Measurements from ENCODE around the gene AK9. TPM values are rescaled to one million over a fixed set of nuclear protein-coding genes. Genes with fewer than 3 reads are reported as not detected.

AK9 gene
- polyA plus RNA-seq, 1 of the 3 experiments (the other 2 are of a cell fraction): 0.76 TPM

- Histone ChIP-seq H3K9ac (no peak overlapping the region), H3K4me2 (no peak overlapping the region), H2AFZ (ENCODE audit: low read depth) (no peak overlapping the region), H3K27me3 (ENCODE audit: insufficient read depth) (no peaks in the 10 kb centered on the region), H3K4me1 (ENCODE audit: control insufficient read depth in 1 of 2, insufficient read depth in 2 of 2, low read depth in 1 of 2, low read length in 1 of 2) (peaks cover 0 to 25% of the 10 kb centered on the region in 2 experiments; a peak in 3 of 4 replicates), H3K4me3 (ENCODE audit: low read depth in 2 of 2, low read length in 1 of 2) (no peak overlapping the region), H3K27ac (ENCODE audit: low read depth in 2 of 2, low read length in 1 of 2) (no peak overlapping the region), H3K36me3 (replicated peaks in 1 of 2; ENCODE audit: control insufficient read depth in 1 of 2, insufficient read depth in 2 of 2, low read length in 1 of 2) (peaks cover 0 to 16% of the 10 kb centered on the region in 2 experiments), H3K9me2 (no peaks in the 10 kb centered on the region), H3K79me2 (ENCODE audit: insufficient read depth) (peaks cover 31% of the 10 kb centered on the region; the same call in 1 of the 2 replicates), H3K9me3 (no peaks in the 10 kb centered on the region), H4K20me1 (ENCODE audit: insufficient read depth) (no peaks in the 10 kb centered on the region), H3F3A (replicated peaks; ENCODE audit: insufficient read depth) (peaks cover 15% of the 10 kb centered on the region)
- ChIA-PET CTCF (interaction anchor here (4.0 to 5.9 kb wide), 2 partner anchors 16 to 74 kb away, joined by 23 to 47 read pairs; partner anchors contain the start of genes CD164, PPIL6 and SMPD2), POLR2A (no interaction called here)
- TF ChIP-seq CHD2 (IDR thresholded peaks at IDR 0.05; ENCODE audit: low read length, partially characterized antibody): no peak
- TF ChIP-seq RCOR1 (IDR thresholded peaks at IDR 0.05; ENCODE audit: low read length): no peak
- TF ChIP-seq RFX5 (IDR thresholded peaks at IDR 0.05; ENCODE audit: low read length): no peak
- no peak for TF ChIP-seq JUND (IDR thresholded peaks at IDR 0.05)
- TF ChIP-seq PBX3 (IDR thresholded peaks at IDR 0.05): no peak
- no peak for TF ChIP-seq NRF1 (IDR thresholded peaks at IDR 0.05; ENCODE audit: low read depth, low read length)
- no peak for TF ChIP-seq FOXM1 (IDR thresholded peaks at IDR 0.05; ENCODE audit: low read depth)
- TF ChIP-seq RXRA (IDR thresholded peaks at IDR 0.05; ENCODE audit: borderline replicate concordance, low read depth): no peak
- no peak for TF ChIP-seq YY1 (IDR thresholded peaks at IDR 0.05; ENCODE audit: low read depth)
- TF ChIP-seq GATA2 (CRISPR knock-in tag; IDR thresholded peaks at IDR 0.05): no peak
- no peak for TF ChIP-seq ELF1 (IDR thresholded peaks at IDR 0.05)
- no peak for TF ChIP-seq SMC3 (IDR thresholded peaks at IDR 0.05; ENCODE audit: low read depth, low read length)
- no peak for TF ChIP-seq SIN3A (IDR thresholded peaks at IDR 0.05; ENCODE audit: borderline replicate concordance, low read depth, low read length)
- no peak for TF ChIP-seq USF1 (IDR thresholded peaks at IDR 0.05; ENCODE audit: borderline replicate concordance, low read depth)
- TF ChIP-seq TAF1 (IDR thresholded peaks at IDR 0.05; ENCODE audit: borderline replicate concordance, low read depth, low read length): no peak
- no peak for TF ChIP-seq REST (IDR thresholded peaks at IDR 0.05; ENCODE audit: low read depth, low read length)
- 94% methylated on average over 6 of the region's 6 CpGs for WGBS (ENCODE audit: low lambda C conversion rate)
- DNase-seq: no peak
These were observed 233.4 kb downstream of the AK9 start for GRCh38 chr6:109457562-109457996.
